GM18502 (cell line): Measurements from ENCODE around the gene OPRL1.

Experiments
- ATAC-seq: cut with Tn5 transposase; IDR thresholded peaks from one replicate; pipeline ENCODE4 v1.9.1; 2021; ENCODE audit warnings: mild to moderate bottlenecking; ENCODE audit not compliant: unreplicated experiment, poor library complexity

The OPRL1 gene

GRCh38 chr20:64041781-64042053 lies 38.2 kb upstream of the OPRL1 start:
- ATAC-seq: no peak

- ATAC-seq: no peak
Observed at GRCh38 chr20:64042054-64042781, 37.7 kb upstream of the OPRL1 start.

- no peak for ATAC-seq
Observed at GRCh38 chr20:64043768-64044167, 36.1 kb upstream of the OPRL1 start.

DNA sequence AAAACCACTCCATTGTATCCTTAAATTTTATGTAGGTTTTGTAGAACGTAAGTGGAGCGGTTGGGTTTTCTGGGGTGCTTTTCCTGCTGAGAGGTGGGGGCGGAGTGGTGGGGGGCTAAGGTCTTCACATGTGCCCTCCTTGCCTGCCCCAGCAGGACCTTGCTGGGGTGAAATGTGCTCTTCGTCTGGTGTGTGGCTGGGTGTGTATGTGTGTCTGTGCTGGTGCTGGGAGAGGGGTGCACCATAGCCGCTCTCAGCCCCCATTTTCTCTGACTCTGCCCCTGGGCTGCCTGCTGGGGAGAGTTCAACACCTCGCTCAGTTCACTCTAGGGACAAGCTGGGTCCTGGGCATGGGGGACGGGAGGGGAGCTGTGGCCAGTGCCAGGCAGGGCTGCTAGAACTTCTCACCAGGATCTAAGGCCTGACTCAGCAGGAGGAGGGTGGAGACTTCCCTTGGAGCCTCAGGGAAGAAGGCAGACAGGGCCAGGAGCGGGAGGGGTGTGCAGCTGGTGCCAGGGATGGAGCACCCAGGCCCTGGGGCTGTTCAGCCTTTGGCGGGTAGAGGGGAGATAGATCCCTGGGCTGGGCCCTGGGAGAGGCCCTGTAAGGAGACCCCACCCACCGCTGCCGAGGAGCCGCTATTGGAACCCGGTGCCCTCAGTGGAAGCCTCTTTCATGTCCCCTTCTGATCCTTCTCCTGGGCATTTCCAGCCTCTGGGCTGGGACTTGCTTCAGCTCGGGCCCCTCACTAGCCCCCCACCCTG lies 35.2 kb upstream of the OPRL1 start:
- no peak for ATAC-seq

DNA sequence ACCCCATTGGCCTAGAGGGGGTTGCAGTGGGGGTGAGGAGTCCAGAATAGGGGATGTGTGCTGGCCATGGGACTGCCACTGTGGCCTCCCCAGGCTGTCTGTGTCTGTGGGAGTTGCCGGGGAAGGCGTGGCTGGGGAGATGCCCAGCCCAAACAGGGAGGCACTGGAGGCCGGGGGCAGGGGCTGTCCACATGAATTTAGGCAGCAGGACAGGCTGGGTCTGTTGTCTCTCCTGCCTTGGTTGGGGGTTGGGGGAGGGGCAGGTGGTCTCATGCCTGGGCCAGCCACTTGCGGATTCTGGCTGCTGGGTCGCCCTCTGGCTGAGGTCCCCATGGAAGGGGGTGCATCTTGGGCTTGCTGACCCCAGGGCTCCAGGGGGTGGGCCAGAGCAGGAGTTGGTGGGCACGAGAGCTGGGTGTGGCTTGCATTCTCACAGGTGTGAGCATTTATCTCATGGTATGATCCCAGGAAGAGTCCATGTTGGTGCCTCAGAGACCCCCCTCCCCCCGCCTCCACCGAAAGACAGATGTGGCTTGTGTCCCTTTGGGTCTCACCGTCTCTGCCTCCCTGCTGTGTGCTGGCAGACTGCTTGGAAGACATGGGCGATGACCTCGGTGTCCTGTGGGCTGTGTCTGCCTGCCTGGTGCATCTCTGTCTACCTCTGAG lies 34.4 kb upstream of the OPRL1 start:
- no peak for ATAC-seq

- no peak for ATAC-seq
Observed at GRCh38 chr20:64047046-64047389, 32.9 kb upstream of the OPRL1 start.

GRCh38 chr20:64047968-64048401 lies 31.9 kb upstream of the OPRL1 start:
- ATAC-seq: no peak

DNA sequence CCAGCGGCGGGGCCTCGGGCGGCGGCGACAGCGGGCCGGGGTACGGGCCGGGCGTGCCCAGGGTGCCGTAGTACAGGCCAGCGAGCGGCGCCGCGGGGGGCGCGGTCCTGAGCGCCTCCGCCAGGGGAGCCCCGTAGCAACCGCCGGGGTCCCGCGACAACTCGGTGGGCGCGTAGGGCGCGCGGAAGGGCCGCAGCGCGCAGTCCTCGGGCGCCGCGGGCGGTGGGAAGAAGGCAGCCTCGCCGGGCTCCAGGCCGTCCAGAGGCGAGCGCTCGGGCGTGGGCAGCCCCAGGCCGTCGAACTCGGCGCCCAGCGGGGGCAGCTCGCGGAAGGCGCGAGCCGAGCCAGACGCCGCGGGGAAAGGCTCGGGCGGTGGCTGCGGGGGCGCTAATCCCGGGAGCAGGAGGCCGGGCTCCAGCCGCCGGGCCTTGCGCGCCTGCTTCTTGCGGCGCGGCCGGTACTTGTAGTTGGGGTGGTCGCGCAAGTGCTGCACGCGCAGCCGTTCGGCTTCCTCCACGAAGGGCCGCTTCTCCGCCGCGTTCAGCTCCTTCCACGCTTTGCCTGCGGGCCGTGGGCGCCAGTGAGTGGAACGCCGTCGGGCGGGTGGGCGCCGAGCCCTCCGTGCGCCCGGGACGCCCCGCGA lies 31.4 kb upstream of the OPRL1 start:
- no peak for ATAC-seq

DNA sequence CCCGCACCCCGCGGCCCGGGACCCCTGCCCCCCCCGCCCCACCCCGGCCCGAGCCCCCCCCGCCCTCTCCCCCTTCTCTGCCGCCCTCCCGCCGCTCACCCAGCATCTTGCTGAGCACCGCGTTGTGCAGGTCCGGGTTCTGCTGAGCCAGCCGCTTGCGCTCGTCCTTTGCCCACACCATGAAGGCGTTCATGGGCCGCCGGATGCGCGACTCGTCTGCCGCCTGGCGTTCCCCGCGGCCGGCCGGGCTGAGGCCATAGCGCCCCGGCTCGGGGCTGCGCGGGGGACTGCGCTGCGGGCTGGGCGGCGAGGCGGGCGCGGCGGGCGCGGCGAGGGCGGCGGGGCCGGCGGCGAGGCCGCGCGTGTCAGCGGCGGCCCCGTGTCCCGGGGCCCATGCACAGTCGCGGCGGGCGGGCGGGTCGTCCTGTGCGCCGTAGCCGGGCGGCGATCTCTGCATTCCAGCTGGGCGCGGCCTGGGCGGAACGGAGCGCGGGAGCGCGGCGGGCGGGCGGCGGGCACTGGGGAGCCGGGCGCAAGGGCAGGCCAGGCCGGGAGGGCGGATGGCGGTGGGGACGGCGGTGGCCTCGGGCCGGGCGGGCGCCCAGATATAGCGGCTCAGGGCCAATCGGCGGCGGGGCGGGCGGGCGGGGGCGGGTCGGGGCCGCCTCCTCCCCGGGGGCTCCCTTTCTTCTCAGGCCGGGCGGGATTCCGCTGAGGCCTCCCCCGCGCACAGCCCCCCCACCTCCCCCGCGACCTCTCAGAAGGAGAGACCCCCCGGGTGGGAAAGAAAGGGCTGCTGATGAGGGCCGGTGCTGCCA lies 30.6 kb upstream of the OPRL1 start, which contains the start of gene SOX18:
TSS of gene SOX18 (minus strand) at position 580 of the 818 bp plus-strand sequence. CDS start at position 457, 123 bp downstream.
- ATAC-seq: no peak

GRCh38 chr20:64049878-64050260 lies 30.0 kb upstream of the OPRL1 start:
- ATAC-seq: no peak

GRCh38 chr20:64050261-64051032 lies 29.4 kb upstream of the OPRL1 start:
- ATAC-seq: no peak

GRCh38 chr20:64051033-64051452 lies 28.8 kb upstream of the OPRL1 start:
- no peak for ATAC-seq

DNA sequence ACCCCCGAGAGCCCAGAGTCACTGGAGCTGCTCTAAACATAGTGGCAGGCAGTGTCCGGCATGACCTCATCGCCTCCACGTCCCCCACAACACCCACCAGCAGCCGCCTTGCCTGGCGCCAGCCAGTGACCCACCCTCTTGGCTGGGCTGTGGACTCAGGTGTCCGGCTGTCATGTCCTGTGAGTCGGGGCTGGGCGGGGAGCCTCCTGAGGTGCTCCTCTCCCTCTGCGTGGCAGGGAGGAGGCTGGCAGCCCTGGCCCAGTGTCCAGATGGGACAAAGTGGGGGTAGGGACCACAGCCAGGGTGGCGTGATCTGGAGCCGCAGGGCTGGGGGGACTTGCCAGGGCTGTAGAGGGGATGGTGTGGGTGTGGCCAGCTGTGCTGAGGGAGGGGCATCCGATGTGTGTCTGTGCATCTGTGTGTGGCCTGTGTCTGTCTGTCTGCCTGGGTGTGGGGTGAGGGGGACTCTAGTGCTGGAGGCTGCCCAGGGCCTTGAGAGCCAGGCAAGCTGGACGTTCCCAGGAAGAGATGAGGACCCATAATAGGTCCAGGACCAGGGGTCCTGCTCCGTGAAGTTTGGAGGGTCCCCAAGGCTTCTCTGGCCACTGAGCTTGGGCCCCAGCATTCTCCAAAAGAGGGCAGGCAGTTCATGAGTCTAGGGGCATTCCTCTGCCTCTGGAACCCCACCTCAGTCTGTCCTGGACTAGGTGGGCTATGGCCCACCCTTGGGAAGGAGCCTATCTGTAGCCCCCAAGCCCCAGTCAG lies 28.1 kb upstream of the OPRL1 start:
- ATAC-seq: no peak

GRCh38 chr20:64052326-64052722 lies 27.6 kb upstream of the OPRL1 start:
- ATAC-seq: no peak

DNA sequence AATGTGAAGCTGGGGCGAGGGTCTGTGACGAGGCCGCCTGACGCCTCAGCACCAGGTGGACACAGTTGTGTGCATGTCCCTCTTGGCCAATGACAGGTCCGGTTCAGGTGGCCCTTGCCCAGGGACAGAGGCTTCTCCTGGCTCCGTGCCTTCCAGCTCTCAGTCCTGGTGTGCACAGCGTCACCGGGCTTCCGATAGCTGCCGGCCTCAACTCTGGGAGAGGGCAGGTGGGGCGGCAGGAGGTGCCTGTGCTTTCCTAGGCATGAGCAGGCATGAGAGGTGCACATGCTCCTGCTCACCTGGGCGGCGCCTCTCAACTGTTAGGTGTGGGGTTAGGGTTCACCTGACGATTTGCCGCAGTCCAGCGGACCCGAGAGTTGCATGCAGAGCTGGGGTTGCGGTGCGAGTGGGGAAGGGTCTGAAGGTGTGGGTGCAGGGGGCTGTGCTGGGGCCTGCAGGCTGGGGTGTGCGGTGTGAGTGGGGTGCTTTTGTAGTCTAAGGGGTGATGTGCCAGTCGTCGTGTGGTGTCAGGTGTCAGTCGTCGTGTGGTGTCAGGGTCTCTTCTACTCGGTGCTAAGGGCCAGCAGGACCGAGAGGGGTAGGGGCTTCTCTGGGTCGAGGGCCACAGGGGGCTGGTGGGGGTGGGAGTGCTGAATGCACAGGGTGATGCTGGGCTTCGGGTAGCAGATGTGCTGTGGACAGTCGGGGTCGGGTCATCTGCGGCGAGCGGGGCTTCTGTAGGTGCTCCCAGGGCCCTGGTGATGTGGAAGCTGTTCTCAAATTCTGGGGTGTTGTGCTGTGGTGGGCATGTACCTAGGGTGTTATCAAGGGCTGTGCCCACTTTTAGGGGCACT lies 26.7 kb upstream of the OPRL1 start:
- no peak for ATAC-seq

GRCh38 chr20:64053841-64054661 lies 25.8 kb upstream of the OPRL1 start:
- ATAC-seq: no peak

DNA sequence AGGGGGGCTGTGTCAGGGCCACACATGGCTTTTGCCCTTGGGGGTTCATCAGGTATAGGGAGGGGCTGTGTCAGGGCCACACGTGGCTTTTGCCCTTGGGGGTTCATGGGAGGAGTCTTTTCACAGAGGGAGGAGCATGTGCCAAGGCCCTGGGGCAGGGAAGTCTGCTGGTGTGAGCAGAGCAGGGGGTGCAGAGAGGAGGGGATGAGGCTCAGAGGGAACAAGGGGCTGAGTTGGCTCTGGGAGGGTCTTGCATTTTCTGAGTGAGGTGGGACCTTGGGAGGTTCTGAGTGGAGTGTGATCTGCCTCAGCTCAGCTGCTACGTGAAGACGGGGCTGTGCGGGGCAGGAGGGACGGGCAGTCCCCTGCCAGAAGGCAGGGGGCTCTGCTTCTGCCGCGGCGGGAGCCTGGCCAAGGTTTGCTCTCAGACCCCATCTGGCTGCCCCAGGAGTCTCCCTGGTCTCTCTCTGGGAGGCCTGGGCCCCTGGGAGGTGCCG lies 24.4 kb upstream of the OPRL1 start:
- no peak for ATAC-seq
